Activated T-helper 17 cell treated with anti-CD3 and anti-CD28 coated beads, Interleukin-2, amount 50 U/mL, for 72 hours (primary cell): ENCODE results near the gene GNLY. TPM values are rescaled to one million over a fixed set of nuclear protein-coding genes. Genes with fewer than 3 reads are reported as not detected.
"Not testable (repeated sequence)": the region's sequence is repeated elsewhere in the genome, so short reads cannot be mapped to it uniquely, and the experiment has no call there.

Experiments
- ATAC-seq: fragments of 150-1000 bp; cut with Tn5 transposase; replicated peaks from 2 replicates; pipeline ENCODE4 v1.10.0; 2021; ENCODE audit warnings: mild to moderate bottlenecking, moderate library complexity
- H3K27ac Mint-ChIP-seq: one replicate; pipeline ENCODE4 v1.8.0; 2022; ENCODE audit warnings: mixed read lengths
- H3K27me3 Mint-ChIP-seq: one replicate; pipeline ENCODE4 v1.8.0; 2022; ENCODE audit warnings: mixed read lengths
- H3K36me3 Mint-ChIP-seq: one replicate; pipeline ENCODE4 v1.8.0; 2022; ENCODE audit warnings: low read depth, mild to moderate bottlenecking, mixed read lengths
- H3K4me1 Mint-ChIP-seq: one replicate; pipeline ENCODE4 v1.8.0; 2022; ENCODE audit warnings: mixed read lengths
- H3K4me3 Mint-ChIP-seq: one replicate; pipeline ENCODE4 v1.8.0; 2022; ENCODE audit warnings: mild to moderate bottlenecking, mixed read lengths
- H3K9me3 Mint-ChIP-seq: one replicate; pipeline ENCODE4 v1.8.0; 2022; ENCODE audit warnings: mixed read lengths
- total RNA-seq, 2 donors: library from RNA; stranded (reverse); gene quantifications; one replicate each; pipeline ENCODE4 v1.2.3, GENCODE V29; 2022

The GNLY gene
- total RNA-seq: 10 to 100 TPM; 10.6 to 32.4 TPM

DNA sequence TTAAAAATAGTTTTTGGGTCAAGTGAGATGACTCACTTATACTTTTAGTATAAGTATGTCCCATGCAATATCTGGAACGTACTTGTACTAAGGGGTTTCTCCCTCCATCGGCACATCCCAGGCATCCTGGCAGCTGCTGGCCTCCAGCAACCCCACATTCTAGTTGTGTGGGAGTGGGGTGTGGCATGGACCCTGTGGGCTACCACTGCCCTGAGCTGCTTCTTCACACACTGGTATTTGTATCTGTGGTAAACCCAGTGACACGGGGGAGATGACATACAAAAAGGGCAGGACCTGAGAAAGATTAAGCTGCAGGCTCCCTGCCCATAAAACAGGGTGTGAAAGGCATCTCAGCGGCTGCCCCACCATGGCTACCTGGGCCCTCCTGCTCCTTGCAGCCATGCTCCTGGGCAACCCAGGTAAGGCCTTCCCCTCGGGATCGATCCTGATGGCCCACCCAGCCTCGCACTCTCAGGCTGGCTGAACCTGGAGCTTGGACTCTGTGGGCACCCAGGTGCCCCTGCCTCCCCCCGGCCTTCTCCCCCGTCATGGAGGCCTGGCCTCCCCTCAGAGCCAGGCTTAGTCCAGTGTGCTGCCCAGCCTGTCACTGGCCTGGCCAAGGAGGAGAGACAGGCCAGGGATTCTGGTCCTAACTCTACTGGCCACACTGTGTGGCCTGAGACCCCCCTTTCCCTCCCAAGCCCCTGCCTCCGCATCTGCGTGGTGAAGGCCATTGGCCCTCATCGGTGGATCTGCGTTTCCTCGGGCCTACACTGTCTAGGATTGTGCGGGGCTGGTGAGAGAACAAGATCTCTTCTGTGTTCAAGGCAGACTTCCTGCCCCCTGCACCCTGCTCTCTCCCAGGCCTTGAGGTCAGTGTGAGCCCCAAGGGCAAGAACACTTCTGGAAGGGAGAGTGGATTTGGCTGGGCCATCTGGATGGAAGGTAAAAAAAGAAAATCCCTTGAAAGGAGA, at the start of gene GNLY:
Gene GNLY, plus strand, starts transcription at position 307 of the 974 bp plus-strand sequence. Its CDS starts 61 bp downstream, at position 368.
- H3K27me3 Mint-ChIP-seq: peaks cover 4% of the 10 kb centered on the region
- no peaks in the 10 kb centered on the region for H3K9me3 Mint-ChIP-seq
- peak; percentile 56 for ATAC-seq
- peak within 1 kb of the TSS; percentile 52 for H3K27ac Mint-ChIP-seq
- no peak within 1 kb of the TSS for H3K4me3 Mint-ChIP-seq
- no peaks in the 10 kb centered on the region for H3K36me3 Mint-ChIP-seq
- peaks cover 5% of the 10 kb centered on the region for H3K4me1 Mint-ChIP-seq

DNA sequence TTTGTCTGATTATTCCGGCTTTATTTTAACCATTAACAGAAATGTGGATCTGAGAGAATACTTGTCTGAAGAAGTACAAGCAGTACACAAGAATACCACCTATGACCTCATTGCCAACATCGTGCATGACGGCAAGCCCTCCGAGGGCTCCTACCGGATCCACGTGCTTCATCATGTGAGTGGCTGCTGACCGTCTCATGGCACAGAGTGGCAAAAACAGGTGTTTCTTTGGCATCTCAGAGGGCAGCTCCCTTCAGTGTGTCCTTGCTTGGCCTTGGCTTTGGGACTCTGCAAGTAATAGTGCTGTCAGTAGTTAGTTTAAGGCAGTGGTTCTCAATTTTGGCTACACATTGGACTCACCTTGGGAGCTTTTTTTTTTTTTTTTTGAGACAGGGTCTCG, 49.2 kb upstream of the GNLY start:
- Mint-ChIP-seq H3K9me3 (no peaks in the 10 kb centered on the region), H3K27ac (no peak overlapping the region), H3K36me3 (peaks cover 100% of the 10 kb centered on the region), H3K4me3 (no peak overlapping the region), H3K27me3 (no peaks in the 10 kb centered on the region), H3K4me1 (peaks cover 4% of the 10 kb centered on the region)
- no peak for ATAC-seq

DNA sequence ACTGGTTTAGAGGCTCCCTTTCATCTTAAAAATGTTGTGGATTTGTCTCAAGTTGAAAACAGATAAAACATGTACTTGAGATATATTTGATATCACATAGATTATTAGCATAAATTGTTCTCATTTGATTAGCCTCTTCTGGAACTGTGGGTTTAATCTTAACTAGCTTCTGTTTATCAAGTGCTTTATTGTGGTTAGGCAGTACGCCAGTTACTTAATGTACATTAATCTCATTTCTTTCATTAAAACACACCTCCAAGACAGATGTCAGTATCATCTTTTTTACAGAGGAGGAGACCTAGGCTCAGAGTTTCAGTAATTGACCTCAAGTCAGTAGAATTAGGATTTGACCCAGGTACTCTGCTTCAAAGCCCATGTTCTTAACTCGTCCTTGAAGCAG, 48.0 kb upstream of the GNLY start:
- Mint-ChIP-seq H3K27me3 (no peaks in the 10 kb centered on the region), H3K4me1 (peaks cover 4% of the 10 kb centered on the region), H3K9me3 (no peaks in the 10 kb centered on the region), H3K36me3 (peaks cover 97% of the 10 kb centered on the region), H3K27ac (no peak overlapping the region), H3K4me3 (no peak overlapping the region)
- no peak for ATAC-seq

DNA sequence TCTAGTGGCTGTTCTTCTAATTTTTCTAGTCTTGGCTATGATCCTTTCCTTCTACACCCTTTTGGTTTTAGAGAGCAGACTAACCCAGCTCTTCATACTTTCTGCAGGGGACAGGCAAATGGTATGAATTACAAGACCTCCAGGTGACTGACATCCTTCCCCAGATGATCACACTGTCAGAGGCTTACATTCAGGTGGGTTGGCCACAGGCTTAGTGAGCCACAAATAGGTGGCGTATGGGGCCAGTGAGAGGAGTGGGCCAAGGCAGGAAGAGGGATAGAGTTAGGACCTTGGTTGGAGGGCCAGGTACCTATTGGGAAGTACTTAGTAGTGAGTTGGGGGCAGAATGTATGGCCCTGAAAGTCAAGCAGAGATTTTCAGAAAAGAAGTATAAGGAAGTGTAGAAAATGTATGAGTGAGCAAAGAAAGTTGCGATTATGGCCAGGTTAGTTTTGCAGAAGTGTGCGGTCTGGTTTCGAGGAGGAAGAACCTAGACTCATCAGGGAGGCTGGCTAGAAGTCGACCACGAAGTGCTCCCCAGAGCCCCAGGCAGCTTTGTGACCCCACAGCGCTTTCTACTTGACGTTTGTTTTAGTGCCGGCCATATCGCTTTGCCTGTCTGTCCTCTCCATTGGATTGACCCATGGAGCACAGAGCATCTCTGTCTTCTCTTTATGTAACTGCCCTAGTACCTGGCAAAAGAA, 46.2 kb upstream of the GNLY start:
- no peak for ATAC-seq
- Mint-ChIP-seq H3K36me3 (peaks cover 97% of the 10 kb centered on the region), H3K27me3 (no peaks in the 10 kb centered on the region), H3K27ac (peak overlapping the region; percentile 68), H3K4me1 (no peaks in the 10 kb centered on the region), H3K4me3 (no peak overlapping the region), H3K9me3 (no peaks in the 10 kb centered on the region)

DNA sequence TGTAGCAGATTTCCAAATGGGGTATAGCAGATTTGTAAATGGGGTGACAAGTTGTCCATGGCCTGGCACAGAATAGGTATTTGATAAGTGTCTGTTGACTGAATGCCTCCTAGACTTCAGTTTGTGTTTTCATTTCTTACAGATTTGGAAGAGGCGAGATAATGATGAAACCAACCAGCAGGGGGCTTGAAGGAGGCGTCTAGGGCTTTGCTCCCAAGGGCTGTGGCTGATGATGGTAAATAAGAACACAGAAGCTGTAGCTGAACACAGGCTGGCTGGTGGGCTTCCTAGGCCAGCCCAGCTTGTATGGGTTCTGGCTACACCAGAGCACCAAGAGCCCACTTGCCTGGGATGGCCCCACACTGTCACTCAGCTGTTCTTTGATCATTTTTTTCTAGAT, 45.5 kb upstream of the GNLY start:
- no peak for ATAC-seq
- no peaks in the 10 kb centered on the region for H3K4me1 Mint-ChIP-seq
- H3K27me3 Mint-ChIP-seq: no peaks in the 10 kb centered on the region
- no peak overlapping the region for H3K4me3 Mint-ChIP-seq
- peak overlapping the region; percentile 68 for H3K27ac Mint-ChIP-seq
- peaks cover 96% of the 10 kb centered on the region for H3K36me3 Mint-ChIP-seq
- H3K9me3 Mint-ChIP-seq: no peaks in the 10 kb centered on the region

DNA sequence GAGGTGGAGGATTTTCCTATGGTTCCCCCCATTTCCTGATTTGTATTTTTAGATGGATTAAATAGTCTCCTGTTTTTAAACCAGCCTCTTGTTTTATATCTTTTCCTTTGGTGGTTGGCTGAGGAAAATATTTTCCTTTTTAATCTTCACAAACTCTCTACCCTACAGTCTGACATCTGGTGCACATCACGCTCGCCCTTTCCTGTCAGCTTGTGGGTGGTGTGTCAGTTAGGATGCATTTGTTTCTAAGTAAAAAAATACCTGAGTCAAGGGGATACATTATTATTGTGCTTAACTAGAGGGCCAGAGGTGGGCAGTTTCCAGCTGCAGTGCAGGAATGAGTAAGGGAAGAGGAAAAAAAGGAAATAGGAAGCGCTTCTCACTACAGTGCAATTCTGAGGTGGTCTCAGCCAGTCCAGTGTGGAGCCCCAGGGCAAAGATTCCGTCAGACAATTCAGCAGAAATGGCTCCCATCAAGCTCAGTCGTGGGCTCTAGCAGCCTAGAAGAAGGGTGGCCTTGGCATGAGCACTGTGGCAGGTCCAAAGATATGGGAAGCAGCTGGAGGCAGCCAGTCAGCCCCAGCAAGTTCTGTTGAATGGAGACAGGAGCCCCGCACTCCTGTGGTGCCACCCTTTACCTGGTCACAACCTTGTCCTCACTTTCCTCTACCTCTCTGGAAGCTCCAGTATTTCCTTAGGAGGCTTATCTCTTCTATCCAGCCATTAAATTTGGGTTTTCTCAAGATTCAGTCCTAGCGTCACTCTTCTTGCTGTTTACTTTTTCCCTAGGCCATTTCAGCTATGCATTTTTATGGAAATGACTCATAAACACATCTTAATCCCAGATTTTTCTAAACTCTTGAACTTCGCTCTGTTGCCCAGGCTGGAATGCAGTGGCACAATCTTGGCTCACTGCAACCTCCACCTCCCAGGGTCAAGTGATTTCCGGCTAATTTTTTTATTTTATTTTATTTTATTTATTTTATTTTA, 44.7 kb upstream of the GNLY start:
- no peak overlapping the region for H3K4me3 Mint-ChIP-seq
- no peaks in the 10 kb centered on the region for H3K9me3 Mint-ChIP-seq
- H3K27me3 Mint-ChIP-seq: no peaks in the 10 kb centered on the region
- no peaks in the 10 kb centered on the region for H3K4me1 Mint-ChIP-seq
- peak overlapping the region; percentile 68 for H3K27ac Mint-ChIP-seq
- no peak for ATAC-seq
- peaks cover 96% of the 10 kb centered on the region for H3K36me3 Mint-ChIP-seq

DNA sequence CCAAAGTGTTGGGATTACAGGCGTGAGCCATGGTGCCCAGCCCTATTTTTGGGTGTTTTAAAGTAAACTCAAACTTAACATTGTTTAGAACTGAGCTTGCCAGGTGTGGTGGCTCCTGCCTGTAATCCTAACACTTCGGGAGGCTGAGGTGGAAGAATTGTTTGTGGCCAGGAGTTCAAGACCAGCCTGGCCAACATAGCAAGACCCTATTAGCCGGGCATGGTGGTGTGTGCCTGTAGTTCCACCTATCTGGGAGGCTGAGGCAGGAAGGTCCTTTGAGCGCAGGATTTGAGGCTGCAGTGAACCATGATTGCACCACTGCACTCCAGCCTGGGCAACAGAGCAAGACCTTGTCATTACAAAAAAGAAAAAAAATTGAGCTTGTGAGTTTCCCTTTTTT, 43.7 kb upstream of the GNLY start:
- Mint-ChIP-seq H3K4me3 (no peak overlapping the region), H3K4me1 (no peaks in the 10 kb centered on the region), H3K27ac (no peak overlapping the region), H3K27me3 (no peaks in the 10 kb centered on the region), H3K36me3 (peaks cover 92% of the 10 kb centered on the region), H3K9me3 (no peaks in the 10 kb centered on the region)
- no peak for ATAC-seq

DNA sequence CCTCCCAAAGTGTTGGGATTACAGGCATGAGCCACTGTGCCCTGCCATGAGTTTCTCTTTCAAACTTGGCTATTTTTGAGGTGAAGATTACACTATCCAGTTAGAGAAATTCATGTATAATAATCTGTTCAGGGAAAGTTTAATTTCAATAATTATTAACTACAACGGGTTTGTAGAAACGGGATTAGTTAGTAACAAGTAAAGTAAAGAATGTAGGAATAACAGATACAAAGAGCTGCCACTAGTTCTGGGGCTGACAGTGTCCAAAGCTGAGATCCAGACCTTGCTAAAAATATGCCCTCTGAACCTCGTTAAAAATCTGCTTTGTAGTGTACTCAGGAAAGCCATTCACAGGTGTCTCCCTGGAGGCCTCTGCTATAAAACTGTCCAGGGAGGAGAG, 43.1 kb upstream of the GNLY start:
- no peak overlapping the region for H3K4me3 Mint-ChIP-seq
- no peaks in the 10 kb centered on the region for H3K9me3 Mint-ChIP-seq
- ATAC-seq: no peak
- no peak overlapping the region for H3K27ac Mint-ChIP-seq
- H3K27me3 Mint-ChIP-seq: no peaks in the 10 kb centered on the region
- no peaks in the 10 kb centered on the region for H3K4me1 Mint-ChIP-seq
- peaks cover 91% of the 10 kb centered on the region for H3K36me3 Mint-ChIP-seq

DNA sequence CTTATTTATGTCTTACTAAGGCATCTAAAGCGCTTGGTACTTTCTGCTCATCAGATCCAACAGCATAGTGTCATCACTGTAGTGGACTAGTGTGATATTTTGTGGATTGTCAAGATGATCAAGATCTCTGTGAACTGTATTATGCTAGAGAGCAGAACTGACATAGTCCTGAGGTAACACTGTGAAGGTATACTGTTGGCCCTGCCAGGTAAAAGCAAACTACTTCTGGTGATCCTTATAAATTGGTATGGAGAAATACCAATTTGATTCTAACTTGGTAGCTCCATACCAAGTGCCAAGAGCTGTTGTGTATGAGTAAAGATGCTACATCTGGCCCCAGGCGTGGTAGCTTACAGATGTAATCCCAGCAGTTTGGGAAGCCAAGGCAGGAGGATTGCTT, 42.1 kb upstream of the GNLY start:
- Mint-ChIP-seq H3K4me1 (no peaks in the 10 kb centered on the region), H3K9me3 (no peaks in the 10 kb centered on the region), H3K27me3 (no peaks in the 10 kb centered on the region), H3K36me3 (peaks cover 91% of the 10 kb centered on the region), H3K27ac (peak overlapping the region; percentile 30), H3K4me3 (no peak overlapping the region)
- no peak for ATAC-seq

DNA sequence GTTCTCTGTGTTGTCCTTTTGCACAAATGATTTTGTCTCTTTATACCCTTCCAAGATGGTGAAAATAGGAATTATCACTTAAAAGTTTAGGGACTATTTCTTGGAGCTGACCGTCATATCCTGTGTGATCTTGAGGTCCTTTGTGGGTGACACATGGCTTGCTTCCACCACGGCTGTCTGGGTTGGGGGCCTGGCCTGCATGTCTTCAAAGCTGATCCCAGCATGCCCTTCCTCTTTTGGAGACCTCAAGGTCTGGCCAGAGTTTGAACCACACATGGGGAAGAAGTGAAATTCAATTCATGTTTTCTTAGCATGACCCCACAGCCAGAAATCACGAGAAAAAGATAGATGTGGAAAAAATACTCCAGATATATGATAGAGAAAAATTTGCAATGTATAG, 40.2 kb upstream of the GNLY start:
- no peaks in the 10 kb centered on the region for H3K9me3 Mint-ChIP-seq
- ATAC-seq: no peak
- no peak overlapping the region for H3K4me3 Mint-ChIP-seq
- H3K36me3 Mint-ChIP-seq: peaks cover 85% of the 10 kb centered on the region
- no peaks in the 10 kb centered on the region for H3K4me1 Mint-ChIP-seq
- H3K27ac Mint-ChIP-seq: no peak overlapping the region
- no peaks in the 10 kb centered on the region for H3K27me3 Mint-ChIP-seq

DNA sequence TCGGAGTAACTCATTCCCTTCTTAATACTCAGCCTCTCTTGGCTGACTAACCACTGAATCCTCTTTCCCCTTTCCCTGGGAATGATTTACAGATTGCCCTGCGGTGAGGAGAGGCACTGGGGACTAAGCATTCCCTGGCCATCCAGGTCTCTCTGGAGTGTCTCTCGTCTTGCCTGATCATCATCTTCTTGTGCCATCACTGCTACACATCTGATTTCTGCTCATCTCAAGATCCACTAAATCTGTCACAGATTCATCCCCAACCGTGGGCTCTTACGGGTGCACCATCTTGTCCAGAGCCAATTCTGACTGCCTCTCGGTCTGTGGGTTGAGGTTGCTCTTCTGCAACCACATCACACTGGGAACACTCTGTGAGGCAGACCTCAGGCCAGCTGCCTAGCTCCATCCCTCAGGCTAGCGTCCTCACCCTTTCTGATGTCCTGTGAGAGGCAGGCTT, 38.2 kb upstream of the GNLY start:
- Mint-ChIP-seq H3K4me3 (no peak overlapping the region), H3K4me1 (no peaks in the 10 kb centered on the region), H3K27me3 (no peaks in the 10 kb centered on the region), H3K9me3 (no peaks in the 10 kb centered on the region), H3K36me3 (peaks cover 68% of the 10 kb centered on the region), H3K27ac (peak overlapping the region; percentile 1)
- ATAC-seq: no peak

DNA sequence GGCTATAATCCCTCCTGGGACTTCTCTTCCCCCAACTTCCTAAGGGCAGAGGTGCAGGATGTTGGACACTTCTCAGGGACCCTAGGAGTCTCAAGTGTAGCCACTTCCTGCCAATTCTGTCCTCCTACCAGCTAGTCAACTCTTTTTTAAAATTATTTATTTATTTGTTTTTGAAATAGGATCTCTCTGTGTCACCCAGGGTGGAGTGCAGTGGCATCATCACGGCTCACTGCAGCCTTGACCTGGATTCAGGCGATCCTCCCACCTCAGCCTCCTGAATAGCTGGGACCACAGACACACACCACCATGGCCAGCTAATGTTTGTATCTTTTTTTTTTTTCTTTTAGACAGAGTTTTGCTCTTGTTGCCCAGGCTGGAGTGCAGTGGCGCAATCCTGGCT, 37.7 kb upstream of the GNLY start:
- H3K4me3 Mint-ChIP-seq: no peak overlapping the region
- no peak for ATAC-seq
- H3K36me3 Mint-ChIP-seq: peaks cover 63% of the 10 kb centered on the region
- no peaks in the 10 kb centered on the region for H3K27me3 Mint-ChIP-seq
- H3K4me1 Mint-ChIP-seq: no peaks in the 10 kb centered on the region
- no peaks in the 10 kb centered on the region for H3K9me3 Mint-ChIP-seq
- H3K27ac Mint-ChIP-seq: peak overlapping the region; percentile 1

DNA sequence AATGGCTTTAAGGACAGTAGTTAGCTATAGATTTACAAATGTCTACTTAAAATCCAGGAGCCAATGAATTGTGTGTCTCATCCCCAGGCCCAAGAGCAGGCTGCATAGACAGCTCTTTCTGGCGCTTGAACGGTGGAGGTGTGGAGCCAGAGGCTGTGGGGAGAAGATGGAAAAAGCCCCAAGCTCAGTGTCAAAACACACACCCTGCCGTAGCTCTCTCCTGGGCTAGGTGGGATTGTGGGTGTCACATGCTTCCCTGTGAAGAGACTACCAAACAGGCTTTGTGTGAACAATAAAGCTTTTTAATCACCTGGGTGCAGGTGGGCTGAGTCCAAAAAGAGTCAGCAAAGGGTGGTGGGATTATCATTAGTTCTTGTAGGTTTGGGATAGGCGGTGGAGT, 36.8 kb upstream of the GNLY start:
- not testable (repeated sequence) for H3K4me3 Mint-ChIP-seq, H3K27me3 Mint-ChIP-seq, ATAC-seq, H3K4me1 Mint-ChIP-seq, H3K9me3 Mint-ChIP-seq
- Mint-ChIP-seq H3K27ac (peak overlapping the region; percentile 52), H3K36me3 (peaks cover 54% of the 10 kb centered on the region)
